Small intestine (tissue), 7 donors: ENCODE results near the gene ATP8B4. TPM values are rescaled to one million over a fixed set of nuclear protein-coding genes. Genes with fewer than 3 reads are reported as not detected.
"Not testable (repeated sequence)": the region's sequence is repeated elsewhere in the genome, so short reads cannot be mapped to it uniquely, and the experiment has no call there.

Experiments used
- DNase-seq, 2 donors: peaks; one replicate each; pipeline versions ENCODE4 v3.0.0 to v3.0.0-alpha.2; 2013
- FAIRE-seq: peaks from 2 replicates; lab custom pipeline; 2012; peaks lifted over from hg19 to GRCh38; lab: Jason Lieb, UNC
- H3K27ac ChIP-seq, 3 donors: one replicate each; pipeline ENCODE4 v1.5.1; 2013; ENCODE audit warnings: low read length in 2 of 3, mild to moderate bottlenecking in 2 of 3, control low read depth in 1 of 3, inconsistent platforms in 1 of 3, low read depth in 1 of 3, moderate library complexity in 1 of 3
- H3K27me3 ChIP-seq, 3 donors: one replicate each; pipeline ENCODE4 v1.6.1; 2013; ENCODE audit warnings: low read length in 3 of 3, inconsistent platforms in 1 of 3; ENCODE audit not compliant: control insufficient read depth in 3 of 3, insufficient read depth in 3 of 3
- H3K36me3 ChIP-seq, 3 donors: one replicate each; pipeline ENCODE4 v1.6.1; 2013; ENCODE audit warnings: low read length in 3 of 3, inconsistent platforms in 1 of 3, low read depth in 1 of 3, mild to moderate bottlenecking in 1 of 3, moderate library complexity in 1 of 3; ENCODE audit not compliant: control insufficient read depth in 3 of 3, insufficient read depth in 2 of 3
- H3K4me1 ChIP-seq, 3 donors: one replicate each; pipeline ENCODE4 v1.6.1; 2013; ENCODE audit warnings: low read length in 2 of 3, inconsistent platforms in 1 of 3, low read depth in 1 of 3, mild to moderate bottlenecking in 1 of 3, moderate library complexity in 1 of 3; ENCODE audit not compliant: control insufficient read depth in 3 of 3, insufficient read depth in 2 of 3
- H3K4me3 ChIP-seq, 3 donors: one replicate each; pipeline ENCODE4 v1.5.1; 2013; ENCODE audit warnings: low read length in 3 of 3, control low read depth in 1 of 3, inconsistent platforms in 1 of 3, low read depth in 1 of 3, mild to moderate bottlenecking in 1 of 3, moderate library complexity in 1 of 3
- H3K9me3 ChIP-seq, 2 donors: one replicate each; pipeline ENCODE4 v1.6.1; 2013; ENCODE audit warnings: low read depth in 1 of 2, low read length in 1 of 2; ENCODE audit not compliant: control insufficient read depth in 2 of 2, insufficient read depth in 1 of 2
- WGBS, 3 donors: extraction: QIAGEN DNeasy Blood & Tissue Kit; methylation state at CpG; one replicate each; pipeline ENCODE4 v1.1.7; 2013; 5-methylcytosine and 5-hydroxymethylcytosine counted together
- polyA plus RNA-seq, 4 donors: library from polyadenylated mRNA; stranded (reverse) in 3 of 4; unstranded in 1 of 4; fragments of 200-250 nt in 3 of 4; fragments of 120-200 nt in 1 of 4; gene quantifications; one replicate each; pipeline versions ENCODE4 v1.2.1 to v1.2.3, GENCODE V29; 2013
- donor health status: healthy with polysubstance abuse.
- donor health status: control.
- donor health status: control.
- donor health status: Bipolar disorder and iron deficiency.
- donor health status: healthy.

ATP8B4 gene
- polyA plus RNA-seq, 4 donors, result 0.45 to 4.9 (median 1.9) TPM

- no peaks in the 10 kb centered on the region for H3K4me1 ChIP-seq
- no peaks in the 10 kb centered on the region for H3K27me3 ChIP-seq
- no peak overlapping the region for H3K27ac ChIP-seq
- H3K9me3 ChIP-seq, result no peaks in the 10 kb centered on the region
- 82 to 94% (median 87%) methylated on average over 2 of the region's 2 CpGs for WGBS, 3 donors
- DNase-seq (no peak), FAIRE-seq (no peak)
- H3K36me3 ChIP-seq, result no peaks in the 10 kb centered on the region
- H3K4me3 ChIP-seq, result no peak overlapping the region
Measured at GRCh38 chr15:49979705-49980382, 139.2 kb downstream of the ATP8B4 start.

DNA sequence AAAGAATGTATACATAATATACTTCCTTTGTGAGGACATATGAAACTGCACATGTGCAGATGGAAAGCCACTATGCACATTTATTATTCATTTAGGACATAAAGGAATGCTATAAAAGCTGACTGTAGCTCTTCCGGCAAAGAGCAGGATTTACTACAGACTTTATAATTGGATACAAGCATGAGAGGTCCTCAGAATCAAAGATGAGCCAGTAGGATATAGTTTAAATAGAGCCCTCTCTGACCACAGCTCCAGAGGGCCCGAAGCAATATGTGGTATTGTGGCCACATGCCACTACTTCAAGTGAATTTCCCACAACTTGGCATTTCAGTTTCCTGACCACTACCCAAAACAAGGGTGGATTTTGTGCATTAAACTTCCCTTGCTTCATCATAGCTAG is 140.9 kb downstream of the ATP8B4 start:
- H3K9me3 ChIP-seq, result no peaks in the 10 kb centered on the region
- no peaks in the 10 kb centered on the region for H3K36me3 ChIP-seq
- H3K4me1 ChIP-seq, result no peaks in the 10 kb centered on the region
- FAIRE-seq, result no peak
- no peaks in the 10 kb centered on the region for H3K27me3 ChIP-seq
- H3K4me3 ChIP-seq, result no peak overlapping the region
- no peak overlapping the region for H3K27ac ChIP-seq
- DNase-seq, result no peak
- 46 to 56% (median 49%) methylated on average over 2 of the region's 2 CpGs for WGBS, 3 donors

- H3K27me3 ChIP-seq, result no peaks in the 10 kb centered on the region
- FAIRE-seq (no peak), DNase-seq (no peak)
- H3K4me1 ChIP-seq, result no peaks in the 10 kb centered on the region
- H3K4me3 ChIP-seq, result no peak overlapping the region
- no peaks in the 10 kb centered on the region for H3K9me3 ChIP-seq
- 38 to 56% (median 47%) methylated on average over 1 of the region's 1 CpG for WGBS, 3 donors
- H3K27ac ChIP-seq, result no peak overlapping the region
- no peaks in the 10 kb centered on the region for H3K36me3 ChIP-seq
Measured at GRCh38 chr15:49977306-49977705, 141.7 kb downstream of the ATP8B4 start.

DNA sequence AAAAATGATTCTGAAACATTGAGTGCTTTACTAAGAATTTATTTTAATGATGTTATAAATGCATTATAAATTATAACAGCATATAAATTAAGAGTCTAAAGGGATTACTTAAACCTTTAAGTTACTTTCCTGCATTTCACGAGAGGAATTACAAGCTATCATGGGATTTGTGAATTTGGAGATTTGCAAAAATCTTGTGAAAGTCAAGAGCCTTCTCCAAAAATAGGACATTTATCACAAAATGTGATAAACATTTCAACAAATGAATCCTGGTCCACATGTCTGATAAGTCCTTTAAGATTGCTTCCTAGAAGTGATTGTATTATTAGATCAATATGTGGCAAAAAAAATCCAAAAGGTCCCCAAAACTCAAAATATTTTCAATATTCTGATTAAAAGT is 154.5 kb downstream of the ATP8B4 start:
- WGBS, 3 donors, result 35 to 92% (median 84%) methylated on average over 1 of the region's 1 CpG
- peaks cover 0 to 8% of the 10 kb centered on the region in 2 donors for H3K9me3 ChIP-seq
- H3K4me3 ChIP-seq, result no peak overlapping the region
- H3K27me3 ChIP-seq, result no peaks in the 10 kb centered on the region
- DNase-seq, result no peak
- H3K4me1 ChIP-seq, result no peaks in the 10 kb centered on the region
- no peak for FAIRE-seq
- H3K27ac ChIP-seq, result no peak overlapping the region
- no peaks in the 10 kb centered on the region for H3K36me3 ChIP-seq

- DNase-seq (no peak), FAIRE-seq (no peak)
- Histone ChIP-seq H3K27me3 (no peaks in the 10 kb centered on the region), H3K27ac (no peak overlapping the region), H3K4me3 (no peak overlapping the region), H3K36me3 (no peaks in the 10 kb centered on the region), H3K4me1 (no peaks in the 10 kb centered on the region), H3K9me3 (peaks cover 0 to 8% of the 10 kb centered on the region in 2 donors)
Measured at GRCh38 chr15:49964061-49964460, 155.0 kb downstream of the ATP8B4 start.

- H3K27ac ChIP-seq, H3K4me3 ChIP-seq, H3K9me3 ChIP-seq, H3K4me1 ChIP-seq, DNase-seq, H3K36me3 ChIP-seq, H3K27me3 ChIP-seq, FAIRE-seq: not testable (repeated sequence)
- WGBS, 3 donors, result 87 to 92% (median 88%) methylated on average over 9 of the region's 9 CpGs
Measured at GRCh38 chr15:49963033-49963772, 155.8 kb downstream of the ATP8B4 start.

GRCh38 chr15:49962044-49962602 is 156.9 kb downstream of the ATP8B4 start:
- FAIRE-seq, result no peak
- no peaks in the 10 kb centered on the region for H3K4me1 ChIP-seq
- DNase-seq, result no peak
- H3K36me3 ChIP-seq, result no peaks in the 10 kb centered on the region
- H3K27ac ChIP-seq, result no peak overlapping the region
- H3K27me3 ChIP-seq, result no peaks in the 10 kb centered on the region
- H3K4me3 ChIP-seq, result no peak overlapping the region
- H3K9me3 ChIP-seq, result peaks cover 0 to 8% of the 10 kb centered on the region in 2 donors
- WGBS, 3 donors, result 76 to 86% (median 85%) methylated on average over 3 of the region's 3 CpGs

GRCh38 chr15:49953421-49953820 is 165.6 kb downstream of the ATP8B4 start:
- no peak overlapping the region for H3K4me3 ChIP-seq
- no peak overlapping the region for H3K27ac ChIP-seq
- 70 to 93% (median 80%) methylated on average over 3 of the region's 3 CpGs for WGBS, 3 donors
- H3K27me3 ChIP-seq, result no peaks in the 10 kb centered on the region
- H3K4me1 ChIP-seq, result no peaks in the 10 kb centered on the region
- DNase-seq, result no peak
- peaks cover 0 to 10% of the 10 kb centered on the region in 2 donors for H3K9me3 ChIP-seq
- no peak for FAIRE-seq
- no peaks in the 10 kb centered on the region for H3K36me3 ChIP-seq
